ENCODE measurements around the gene PANX1.
A peak's percentile ranks its signal among the peaks of the same experiment; 100 is the strongest.

PANX1 gene

DNA sequence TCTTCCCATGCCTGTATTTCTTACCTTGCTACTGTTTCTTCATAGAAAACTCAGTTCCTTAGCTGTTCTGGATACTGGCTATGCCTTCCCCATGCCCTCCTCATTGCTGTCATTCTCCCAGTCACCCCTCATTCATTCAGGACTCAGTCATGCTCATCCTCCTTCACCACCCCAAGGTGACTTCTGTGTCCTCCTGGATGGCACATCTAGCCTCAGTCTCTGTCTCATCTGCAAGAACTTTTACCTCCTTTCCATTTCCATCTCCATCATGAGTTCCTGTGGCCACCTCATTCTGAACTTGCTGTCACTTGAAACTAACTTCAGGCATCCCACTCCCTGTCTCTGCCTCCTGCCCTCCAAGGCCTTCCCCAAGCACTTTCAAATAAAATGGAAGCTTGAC, 42.3 kb downstream of the PANX1 start:
- TF ChIP-seq, protein P1, sequence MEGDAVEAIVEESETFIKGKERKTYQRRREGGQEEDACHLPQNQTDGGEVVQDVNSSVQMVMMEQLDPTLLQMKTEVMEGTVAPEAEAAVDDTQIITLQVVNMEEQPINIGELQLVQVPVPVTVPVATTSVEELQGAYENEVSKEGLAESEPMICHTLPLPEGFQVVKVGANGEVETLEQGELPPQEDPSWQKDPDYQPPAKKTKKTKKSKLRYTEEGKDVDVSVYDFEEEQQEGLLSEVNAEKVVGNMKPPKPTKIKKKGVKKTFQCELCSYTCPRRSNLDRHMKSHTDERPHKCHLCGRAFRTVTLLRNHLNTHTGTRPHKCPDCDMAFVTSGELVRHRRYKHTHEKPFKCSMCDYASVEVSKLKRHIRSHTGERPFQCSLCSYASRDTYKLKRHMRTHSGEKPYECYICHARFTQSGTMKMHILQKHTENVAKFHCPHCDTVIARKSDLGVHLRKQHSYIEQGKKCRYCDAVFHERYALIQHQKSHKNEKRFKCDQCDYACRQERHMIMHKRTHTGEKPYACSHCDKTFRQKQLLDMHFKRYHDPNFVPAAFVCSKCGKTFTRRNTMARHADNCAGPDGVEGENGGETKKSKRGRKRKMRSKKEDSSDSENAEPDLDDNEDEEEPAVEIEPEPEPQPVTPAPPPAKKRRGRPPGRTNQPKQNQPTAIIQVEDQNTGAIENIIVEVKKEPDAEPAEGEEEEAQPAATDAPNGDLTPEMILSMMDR (IDR thresholded peaks at IDR 0.05; ENCODE audit: unreplicated experiment in 3 of 3), result no peak
- Mint-ChIP-seq H3K36me3 (ENCODE audit: low read depth) (peaks cover 25% of the 10 kb centered on the region), H3K4me1 (no peaks in the 10 kb centered on the region), H3K27me3 (ENCODE audit: low read depth) (no peaks in the 10 kb centered on the region), H3K27ac (no peak overlapping the region), H3K4me3 (no peak overlapping the region), H3K9me3 (peaks cover 6% of the 10 kb centered on the region)

- H3K4me1 Mint-ChIP-seq, result no peaks in the 10 kb centered on the region
- TF ChIP-seq, protein P1 (IDR thresholded peaks at IDR 0.05; ENCODE audit: unreplicated experiment in 3 of 3), result peak; percentile 7 to 35 (median 24)
- peaks cover 25% of the 10 kb centered on the region for H3K36me3 Mint-ChIP-seq (ENCODE audit: low read depth)
- no peak overlapping the region for H3K27ac Mint-ChIP-seq
- no peak overlapping the region for H3K4me3 Mint-ChIP-seq
- H3K9me3 Mint-ChIP-seq, result peaks cover 4% of the 10 kb centered on the region
- no peaks in the 10 kb centered on the region for H3K27me3 Mint-ChIP-seq (ENCODE audit: low read depth)
Observed at GRCh38 chr11:94171693-94172440, 43.2 kb downstream of the PANX1 start.

DNA sequence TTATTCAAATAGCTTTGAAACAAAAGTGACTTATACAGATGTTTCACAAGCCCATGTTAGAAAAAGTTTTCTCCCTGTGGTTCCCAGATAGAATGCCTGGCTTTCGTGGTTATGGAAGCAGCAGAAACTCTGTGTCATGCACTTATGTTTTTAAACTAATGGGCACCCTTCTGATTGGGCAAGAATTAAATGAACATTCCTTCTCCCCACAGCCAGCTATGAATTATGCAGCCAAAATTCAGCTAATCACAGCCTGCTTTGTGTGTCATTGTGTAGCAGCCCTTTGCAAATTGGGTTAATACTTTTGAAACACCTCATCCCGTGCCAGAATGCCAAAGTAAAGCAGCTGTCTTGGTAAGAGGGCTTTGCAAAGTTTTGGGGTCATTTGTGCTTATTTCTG, 46.9 kb downstream of the PANX1 start:
- no peak overlapping the region for H3K4me3 Mint-ChIP-seq
- H3K27me3 Mint-ChIP-seq (ENCODE audit: low read depth), result no peaks in the 10 kb centered on the region
- TF ChIP-seq, protein P1 (IDR thresholded peaks at IDR 0.05; ENCODE audit: unreplicated experiment in 3 of 3), result no peak
- H3K4me1 Mint-ChIP-seq, result peaks cover 1% of the 10 kb centered on the region
- peaks cover 50% of the 10 kb centered on the region for H3K36me3 Mint-ChIP-seq (ENCODE audit: low read depth)
- H3K27ac Mint-ChIP-seq, result no peak overlapping the region
- H3K9me3 Mint-ChIP-seq, result peaks cover 2% of the 10 kb centered on the region

- Mint-ChIP-seq H3K27me3 (ENCODE audit: low read depth) (no peaks in the 10 kb centered on the region), H3K4me1 (peaks cover 8% of the 10 kb centered on the region), H3K36me3 (ENCODE audit: low read depth) (peaks cover 50% of the 10 kb centered on the region), H3K27ac (no peak overlapping the region), H3K4me3 (no peak overlapping the region), H3K9me3 (peaks cover 2% of the 10 kb centered on the region)
- TF ChIP-seq, protein P1 (IDR thresholded peaks at IDR 0.05; ENCODE audit: unreplicated experiment in 3 of 3), result no peak
Observed at GRCh38 chr11:94178331-94178730, 49.7 kb downstream of the PANX1 start.

- H3K27me3 Mint-ChIP-seq (ENCODE audit: low read depth), result no peaks in the 10 kb centered on the region
- no peak overlapping the region for H3K4me3 Mint-ChIP-seq
- TF ChIP-seq, protein P1 (IDR thresholded peaks at IDR 0.05; ENCODE audit: unreplicated experiment in 3 of 3), result no peak
- H3K4me1 Mint-ChIP-seq, result peaks cover 22% of the 10 kb centered on the region
- peaks cover 2% of the 10 kb centered on the region for H3K9me3 Mint-ChIP-seq
- no peak overlapping the region for H3K27ac Mint-ChIP-seq
- peaks cover 46% of the 10 kb centered on the region for H3K36me3 Mint-ChIP-seq (ENCODE audit: low read depth)
Observed at GRCh38 chr11:94179696-94180095, 51.1 kb downstream of the PANX1 start.

- Mint-ChIP-seq H3K4me1 (peaks cover 40% of the 10 kb centered on the region), H3K4me3 (no peak overlapping the region), H3K36me3 (ENCODE audit: low read depth) (peaks cover 44% of the 10 kb centered on the region), H3K27me3 (ENCODE audit: low read depth) (no peaks in the 10 kb centered on the region), H3K27ac (peak overlapping the region in 1 of 3 experiments; percentile 6), H3K9me3 (peaks cover 2% of the 10 kb centered on the region)
- TF ChIP-seq, protein P1 (IDR thresholded peaks at IDR 0.05; ENCODE audit: unreplicated experiment in 3 of 3), result no peak
Observed at GRCh38 chr11:94181526-94181925, 52.9 kb downstream of the PANX1 start.
